CD4-positive, alpha-beta T cell (primary cell): ENCODE results near the gene ELAPOR1. TPM values are rescaled to one million over a fixed set of nuclear protein-coding genes. Genes with fewer than 3 reads are reported as not detected.

Source experiments
- ATAC-seq: fragments of 200-7000 bp; cut with Tn5 transposase; one replicate; pipeline ENCODE4 v1.10.0; 2022; ENCODE audit warnings: mild to moderate bottlenecking; ENCODE audit not compliant: poor library complexity
- CTCF ChIA-PET: fragments of 350-600 bp; sonication (Branson Sonifier 250); formaldehyde crosslinking; loops from one replicate; lab custom pipeline; 2021; ENCODE audit warnings: antibody characterized with exemption, inconsistent platforms; lab: Charles Lee
- POLR2A ChIA-PET: fragments of 350-600 bp; sonication (Branson Sonifier 250); formaldehyde crosslinking; loops from one replicate; lab custom pipeline; 2021; ENCODE audit warnings: antibody characterized with exemption, inconsistent platforms; lab: Charles Lee
- DNase-seq, 14 experiments: peaks; one replicate each; pipeline ENCODE4 v3.0.0-alpha.2; 2013 to 2020; ENCODE audit warnings: mixed read lengths in 2 of 14
- H3K27ac ChIP-seq, 2 donors: one replicate each; pipeline versions ENCODE4 v1.5.1 to v1.7.0; 2013; ENCODE audit warnings: low read length in 2 of 2, low read depth in 1 of 2, mild to moderate bottlenecking in 1 of 2
- H3K27me3 ChIP-seq, 2 experiments: 1 replicate in 1 of 2; 2 replicates in 1 of 2; pipeline versions ENCODE4 v1.6.1 to v1.7.0; 2013; ENCODE audit warnings: low read length in 2 of 2, control low read depth in 1 of 2, mild to moderate bottlenecking in 1 of 2, moderate library complexity in 1 of 2; ENCODE audit not compliant: insufficient read depth in 2 of 2, control insufficient read depth in 1 of 2
- H3K36me3 ChIP-seq: one replicate; pipeline ENCODE4 v1.6.1; 2013; ENCODE audit warnings: low read length, control low read depth; ENCODE audit not compliant: insufficient read depth
- H3K4me1 ChIP-seq: one replicate; pipeline ENCODE4 v1.6.1; 2013; ENCODE audit warnings: low read length, control low read depth; ENCODE audit not compliant: insufficient read depth
- H3K4me3 ChIP-seq: one replicate; pipeline ENCODE4 v1.5.1; 2013; ENCODE audit warnings: mild to moderate bottlenecking, low read length, moderate library complexity
- H3K9me3 ChIP-seq, 2 experiments: 1 replicate in 1 of 2; 2 replicates in 1 of 2; pipeline versions ENCODE4 v1.6.1 to v1.7.0; 2013; ENCODE audit warnings: low read length in 2 of 2, mild to moderate bottlenecking in 2 of 2, control low read depth in 1 of 2, moderate library complexity in 1 of 2; ENCODE audit not compliant: control insufficient read depth in 1 of 2, insufficient read depth in 1 of 2
- H3K27ac Mint-ChIP-seq: one replicate; pipeline ENCODE4 v1.8.0; 2020; ENCODE audit warnings: mixed read lengths
- H3K27me3 Mint-ChIP-seq: one replicate; pipeline ENCODE4 v1.8.0; 2021; ENCODE audit warnings: mixed read lengths
- H3K36me3 Mint-ChIP-seq: one replicate; pipeline ENCODE4 v1.8.0; 2021; ENCODE audit warnings: low read depth, mixed read lengths
- H3K4me1 Mint-ChIP-seq: one replicate; pipeline ENCODE4 v1.8.0; 2021; ENCODE audit warnings: low read depth, mixed read lengths
- H3K4me3 Mint-ChIP-seq: one replicate; pipeline ENCODE4 v1.8.0; 2020; ENCODE audit warnings: mild to moderate bottlenecking, mixed read lengths
- H3K9me3 Mint-ChIP-seq: one replicate; pipeline ENCODE4 v1.8.0; 2020; ENCODE audit warnings: mixed read lengths
- intact Hi-C, 2 experiments: fragments of 100-400 bp; cut with DNase I in 1 of 2; cut with micrococcal nuclease in 1 of 2; formaldehyde crosslinking; loops; one replicate each; pipeline versions ENCODE4 v1.15.1 to v1.9.0; 2023 to 2025; cut with DNase I, micrococcal nuclease
- total RNA-seq, 174 experiments: library from RNA in 2 of 174; stranded (reverse) in 2 of 174; gene quantifications; one replicate each; pipeline ENCODE4 v1.2.3 and lab custom pipeline; 2021 to 2026
- TF ChIP-seq, protein P1 (sequence below): fragments of 200-600 bp; IDR thresholded peaks from one replicate; pipeline ENCODE4 v1.8.0; 2022; ENCODE audit warnings: antibody characterized with exemption, mild to moderate bottlenecking

ELAPOR1 gene
- total RNA-seq, 2 experiments from 2014 or later = 14.2 to 16.1 TPM

DNA sequence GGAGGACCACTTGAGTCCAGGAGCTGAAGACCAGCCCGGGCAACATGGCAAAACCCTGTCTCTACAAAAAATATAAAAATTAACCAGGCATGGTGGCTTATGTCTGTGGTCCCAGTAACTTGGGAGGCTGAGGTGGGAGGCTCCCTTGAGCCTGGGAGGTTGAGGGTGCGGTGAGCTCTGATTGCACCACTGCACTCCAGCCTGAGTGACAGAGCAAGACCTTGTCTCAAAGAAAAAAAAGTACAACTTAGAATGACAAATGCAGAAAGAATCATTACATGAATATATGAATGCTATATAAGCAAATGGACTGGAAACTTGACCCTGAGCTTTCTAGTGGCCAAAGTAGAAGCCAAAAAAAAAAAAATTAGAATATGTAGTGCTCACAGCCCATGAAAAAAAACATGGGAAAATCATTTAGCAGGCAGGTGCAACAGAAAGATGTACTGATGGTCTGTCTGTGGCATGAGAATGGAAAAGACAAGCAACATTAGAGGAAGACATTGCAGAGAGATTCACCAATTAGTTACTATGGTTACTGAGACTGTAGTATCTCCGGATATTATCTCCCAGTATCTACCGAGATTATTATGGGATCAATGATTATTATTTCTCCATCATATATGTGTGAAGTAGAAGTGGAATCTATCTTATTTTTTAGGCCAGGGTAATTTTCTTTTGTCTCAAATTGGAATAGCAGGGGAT, 19.2 kb downstream of the ELAPOR1 start:
- Mint-ChIP-seq H3K4me3 (no peak overlapping the region), H3K4me1 (peaks cover 17% of the 10 kb centered on the region), H3K27me3 (no peaks in the 10 kb centered on the region), H3K36me3 (no peaks in the 10 kb centered on the region), H3K9me3 (no peaks in the 10 kb centered on the region), H3K27ac (no peak overlapping the region)
- ATAC-seq = no peak
- CTCF ChIA-PET = no interaction called here
- Histone ChIP-seq H3K36me3 (no peaks in the 10 kb centered on the region), H3K4me1 (peaks cover 6% of the 10 kb centered on the region), H3K27ac (no peak overlapping the region), H3K27me3 (no peaks in the 10 kb centered on the region), H3K9me3 (no peaks in the 10 kb centered on the region), H3K4me3 (no peak overlapping the region)
- DNase-seq = no peak
- POLR2A ChIA-PET = no interaction called here
- TF ChIP-seq, protein P1, sequence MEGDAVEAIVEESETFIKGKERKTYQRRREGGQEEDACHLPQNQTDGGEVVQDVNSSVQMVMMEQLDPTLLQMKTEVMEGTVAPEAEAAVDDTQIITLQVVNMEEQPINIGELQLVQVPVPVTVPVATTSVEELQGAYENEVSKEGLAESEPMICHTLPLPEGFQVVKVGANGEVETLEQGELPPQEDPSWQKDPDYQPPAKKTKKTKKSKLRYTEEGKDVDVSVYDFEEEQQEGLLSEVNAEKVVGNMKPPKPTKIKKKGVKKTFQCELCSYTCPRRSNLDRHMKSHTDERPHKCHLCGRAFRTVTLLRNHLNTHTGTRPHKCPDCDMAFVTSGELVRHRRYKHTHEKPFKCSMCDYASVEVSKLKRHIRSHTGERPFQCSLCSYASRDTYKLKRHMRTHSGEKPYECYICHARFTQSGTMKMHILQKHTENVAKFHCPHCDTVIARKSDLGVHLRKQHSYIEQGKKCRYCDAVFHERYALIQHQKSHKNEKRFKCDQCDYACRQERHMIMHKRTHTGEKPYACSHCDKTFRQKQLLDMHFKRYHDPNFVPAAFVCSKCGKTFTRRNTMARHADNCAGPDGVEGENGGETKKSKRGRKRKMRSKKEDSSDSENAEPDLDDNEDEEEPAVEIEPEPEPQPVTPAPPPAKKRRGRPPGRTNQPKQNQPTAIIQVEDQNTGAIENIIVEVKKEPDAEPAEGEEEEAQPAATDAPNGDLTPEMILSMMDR = no peak
- intact Hi-C loops = no loop called here

DNA sequence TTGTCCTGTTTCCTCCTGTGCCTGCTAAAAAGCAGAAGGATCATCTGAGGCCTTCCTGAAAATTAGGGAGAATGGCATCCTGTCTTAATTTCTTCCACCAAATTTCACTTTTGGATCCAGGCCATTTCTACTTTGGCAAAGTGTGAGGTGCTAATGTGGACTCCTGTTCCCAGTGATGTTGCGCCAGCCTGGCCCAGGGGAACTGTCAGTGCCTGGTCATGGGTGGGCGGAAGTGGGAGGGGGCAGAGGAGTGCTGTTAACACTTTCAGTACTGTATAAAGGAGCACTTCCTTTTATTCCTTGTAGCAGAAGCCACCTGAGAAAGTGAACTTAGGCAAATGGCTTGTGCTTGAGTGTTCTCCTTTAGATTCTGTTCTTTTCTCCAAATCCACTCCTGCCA, 19.9 kb downstream of the ELAPOR1 start:
- peaks cover 17% of the 10 kb centered on the region for H3K4me1 Mint-ChIP-seq
- no peak overlapping the region for H3K27ac ChIP-seq
- H3K9me3 ChIP-seq = no peaks in the 10 kb centered on the region
- H3K36me3 ChIP-seq = no peaks in the 10 kb centered on the region
- peaks cover 6% of the 10 kb centered on the region for H3K4me1 ChIP-seq
- H3K36me3 Mint-ChIP-seq = no peaks in the 10 kb centered on the region
- TF ChIP-seq, protein P1 = no peak
- ATAC-seq (no peak), DNase-seq (peak in 3 of 14 experiments; percentile 4 to 25 (median 20))
- ChIA-PET POLR2A (interaction anchor here (1.4 kb wide), 1 partner anchor 80 kb away, joined by 6 read pairs; the partner anchor contains the start of gene SARS1), CTCF (interaction anchor here (1.0 kb wide), 1 partner anchor 34 kb away, joined by 3 read pairs; no protein-coding TSS in a partner anchor)
- no peak overlapping the region for H3K4me3 Mint-ChIP-seq
- H3K27me3 Mint-ChIP-seq = no peaks in the 10 kb centered on the region
- no peaks in the 10 kb centered on the region for H3K9me3 Mint-ChIP-seq
- H3K27me3 ChIP-seq = no peaks in the 10 kb centered on the region
- no peak overlapping the region for H3K27ac Mint-ChIP-seq
- intact Hi-C loops = no loop called here
- H3K4me3 ChIP-seq = no peak overlapping the region

DNA sequence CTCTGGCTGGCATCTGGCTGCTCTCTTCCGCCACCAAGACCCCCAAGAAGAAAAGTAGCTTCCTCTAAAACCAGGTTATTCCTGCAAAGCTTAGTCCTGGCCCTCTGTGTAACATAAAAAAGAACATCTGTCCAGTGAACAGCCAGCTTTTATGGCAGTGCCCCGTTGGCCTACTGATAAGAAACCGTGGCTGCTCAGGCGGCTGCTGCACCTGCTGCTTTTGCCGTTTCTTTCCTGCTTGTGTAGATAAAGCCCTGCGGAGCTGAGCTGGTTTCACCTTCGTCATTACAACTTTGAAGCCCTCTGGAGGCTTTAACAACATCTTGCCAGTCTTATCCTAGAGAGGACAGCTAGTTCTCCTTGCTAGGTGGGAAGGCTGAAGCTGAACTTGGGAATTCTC, 20.5 kb downstream of the ELAPOR1 start:
- no peaks in the 10 kb centered on the region for H3K9me3 Mint-ChIP-seq
- no peaks in the 10 kb centered on the region for H3K36me3 ChIP-seq
- H3K4me1 ChIP-seq = peaks cover 6% of the 10 kb centered on the region
- ChIA-PET POLR2A (interaction anchor here (1.4 kb wide), 1 partner anchor 79 kb away, joined by 6 read pairs; the partner anchor contains the start of gene SARS1), CTCF (interaction anchor here (1.0 kb wide), 1 partner anchor 35 kb away, joined by 3 read pairs; no protein-coding TSS in a partner anchor)
- peak in 1 of 14 experiments; percentile 8 for DNase-seq
- peak overlapping the region; percentile 30 for H3K4me3 Mint-ChIP-seq
- H3K27ac Mint-ChIP-seq = no peak overlapping the region
- intact Hi-C loops = no loop called here
- H3K4me1 Mint-ChIP-seq = peaks cover 17% of the 10 kb centered on the region
- ATAC-seq = no peak
- no peaks in the 10 kb centered on the region for H3K36me3 Mint-ChIP-seq
- H3K27ac ChIP-seq = no peak overlapping the region
- no peaks in the 10 kb centered on the region for H3K27me3 Mint-ChIP-seq
- no peaks in the 10 kb centered on the region for H3K27me3 ChIP-seq
- H3K4me3 ChIP-seq = no peak overlapping the region
- TF ChIP-seq, protein P1 = no peak
- H3K9me3 ChIP-seq = no peaks in the 10 kb centered on the region
